Measurements from ENCODE around the gene ATP8B4.

ATP8B4 gene

GRCh38 chr15:49962044-49962602, 156.9 kb downstream of the ATP8B4 start:
- no peak overlapping the region for H3K4me3 ChIP-seq (ENCODE audit: low read length, poor library complexity, severe bottlenecking)
- H3K36me3 ChIP-seq (ENCODE audit: insufficient read depth, low read length): no peaks in the 10 kb centered on the region
- no peak overlapping the region for H3K9ac ChIP-seq (ENCODE audit: low read depth, low read length, poor library complexity, severe bottlenecking)
- no peaks in the 10 kb centered on the region for H3K9me2 ChIP-seq (replicated peaks; ENCODE audit: low read depth, low read length)
- H4K20me1 ChIP-seq (ENCODE audit: insufficient read depth, low read length, poor library complexity, severe bottlenecking): no peaks in the 10 kb centered on the region
- H3K27me3 ChIP-seq (ENCODE audit: insufficient read depth, low read length, poor library complexity, severe bottlenecking): no peaks in the 10 kb centered on the region
- H3K4me1 ChIP-seq (ENCODE audit: insufficient read depth, low read length, poor library complexity, severe bottlenecking): no peaks in the 10 kb centered on the region
- H3F3A ChIP-seq (ENCODE audit: low read depth): no peaks in the 10 kb centered on the region
- no peak overlapping the region for H3K4me2 ChIP-seq (ENCODE audit: low read depth, low read length, poor library complexity, severe bottlenecking)
- H2AFZ ChIP-seq (ENCODE audit: low read length): no peak overlapping the region
- TF ChIP-seq, protein P1, sequence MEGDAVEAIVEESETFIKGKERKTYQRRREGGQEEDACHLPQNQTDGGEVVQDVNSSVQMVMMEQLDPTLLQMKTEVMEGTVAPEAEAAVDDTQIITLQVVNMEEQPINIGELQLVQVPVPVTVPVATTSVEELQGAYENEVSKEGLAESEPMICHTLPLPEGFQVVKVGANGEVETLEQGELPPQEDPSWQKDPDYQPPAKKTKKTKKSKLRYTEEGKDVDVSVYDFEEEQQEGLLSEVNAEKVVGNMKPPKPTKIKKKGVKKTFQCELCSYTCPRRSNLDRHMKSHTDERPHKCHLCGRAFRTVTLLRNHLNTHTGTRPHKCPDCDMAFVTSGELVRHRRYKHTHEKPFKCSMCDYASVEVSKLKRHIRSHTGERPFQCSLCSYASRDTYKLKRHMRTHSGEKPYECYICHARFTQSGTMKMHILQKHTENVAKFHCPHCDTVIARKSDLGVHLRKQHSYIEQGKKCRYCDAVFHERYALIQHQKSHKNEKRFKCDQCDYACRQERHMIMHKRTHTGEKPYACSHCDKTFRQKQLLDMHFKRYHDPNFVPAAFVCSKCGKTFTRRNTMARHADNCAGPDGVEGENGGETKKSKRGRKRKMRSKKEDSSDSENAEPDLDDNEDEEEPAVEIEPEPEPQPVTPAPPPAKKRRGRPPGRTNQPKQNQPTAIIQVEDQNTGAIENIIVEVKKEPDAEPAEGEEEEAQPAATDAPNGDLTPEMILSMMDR (conservative IDR thresholded peaks at IDR 0.05; ENCODE audit: low read length): no peak
- no peak for TF ChIP-seq EZH2phosphoT487 (IDR thresholded peaks at IDR 0.05; ENCODE audit: borderline replicate concordance)
- H3K9me3 ChIP-seq (ENCODE audit: insufficient read depth, low read depth, low read length): no peaks in the 10 kb centered on the region
- H3K79me2 ChIP-seq (ENCODE audit: insufficient read depth, low read length): no peaks in the 10 kb centered on the region

DNA sequence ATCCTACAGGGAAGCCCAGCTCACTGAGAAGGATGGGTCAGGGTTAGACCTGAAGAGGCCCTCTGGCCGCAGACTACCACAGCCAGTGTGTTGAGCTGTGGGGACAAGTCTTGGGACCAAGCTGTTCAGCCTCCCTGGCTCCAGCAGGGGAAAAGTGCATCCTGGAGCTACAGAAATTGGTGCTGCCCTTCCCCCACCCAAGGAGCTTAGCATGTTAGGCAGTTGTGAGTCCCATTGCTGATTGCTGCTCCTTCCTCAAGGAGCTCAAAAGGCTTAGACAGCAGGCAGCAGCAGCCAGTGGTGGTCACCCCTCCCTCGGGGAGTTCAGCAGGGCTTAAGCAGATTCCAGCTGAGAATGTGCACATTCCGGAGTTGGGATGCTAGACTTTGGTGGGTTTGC, 165.6 kb downstream of the ATP8B4 start:
- H3K9ac ChIP-seq (ENCODE audit: low read depth, low read length, poor library complexity, severe bottlenecking): no peak overlapping the region
- H3K4me2 ChIP-seq (ENCODE audit: low read depth, low read length, poor library complexity, severe bottlenecking): no peak overlapping the region
- no peaks in the 10 kb centered on the region for H3K4me1 ChIP-seq (ENCODE audit: insufficient read depth, low read length, poor library complexity, severe bottlenecking)
- no peak overlapping the region for H2AFZ ChIP-seq (ENCODE audit: low read length)
- H3F3A ChIP-seq (ENCODE audit: low read depth): no peaks in the 10 kb centered on the region
- no peaks in the 10 kb centered on the region for H3K79me2 ChIP-seq (ENCODE audit: insufficient read depth, low read length)
- no peaks in the 10 kb centered on the region for H3K9me2 ChIP-seq (replicated peaks; ENCODE audit: low read depth, low read length)
- no peaks in the 10 kb centered on the region for H3K27me3 ChIP-seq (ENCODE audit: insufficient read depth, low read length, poor library complexity, severe bottlenecking)
- no peaks in the 10 kb centered on the region for H3K36me3 ChIP-seq (ENCODE audit: insufficient read depth, low read length)
- H4K20me1 ChIP-seq (ENCODE audit: insufficient read depth, low read length, poor library complexity, severe bottlenecking): no peaks in the 10 kb centered on the region
- H3K9me3 ChIP-seq (ENCODE audit: insufficient read depth, low read depth, low read length): no peaks in the 10 kb centered on the region
- no peak overlapping the region for H3K4me3 ChIP-seq (ENCODE audit: low read length, poor library complexity, severe bottlenecking)
- TF ChIP-seq, protein P1 (conservative IDR thresholded peaks at IDR 0.05; ENCODE audit: low read length): no peak
- no peak for TF ChIP-seq EZH2phosphoT487 (IDR thresholded peaks at IDR 0.05; ENCODE audit: borderline replicate concordance)

DNA sequence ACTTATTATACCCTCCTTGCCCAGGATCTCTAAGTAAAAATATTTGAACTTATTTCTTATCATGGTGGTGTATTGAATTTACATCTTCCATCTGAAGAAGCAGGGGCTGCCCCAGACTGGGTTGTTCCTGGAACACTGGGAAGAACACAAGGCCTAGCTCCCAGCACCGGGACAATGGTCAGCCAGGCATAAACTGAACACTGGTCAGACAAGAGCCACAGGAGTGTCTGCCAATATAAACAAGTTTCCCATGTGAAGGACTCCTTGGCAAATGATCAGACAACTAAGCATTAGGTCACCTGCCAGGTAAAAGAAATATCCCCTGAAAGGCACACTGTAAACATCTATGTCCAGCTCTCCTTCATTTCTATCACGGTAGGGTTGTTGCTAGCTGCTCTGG, 172.4 kb downstream of the ATP8B4 start:
- no peak overlapping the region for H2AFZ ChIP-seq (ENCODE audit: low read length)
- no peaks in the 10 kb centered on the region for H3K4me1 ChIP-seq (ENCODE audit: insufficient read depth, low read length, poor library complexity, severe bottlenecking)
- H3K9me2 ChIP-seq (replicated peaks; ENCODE audit: low read depth, low read length): no peaks in the 10 kb centered on the region
- H4K20me1 ChIP-seq (ENCODE audit: insufficient read depth, low read length, poor library complexity, severe bottlenecking): no peaks in the 10 kb centered on the region
- H3K9me3 ChIP-seq (ENCODE audit: insufficient read depth, low read depth, low read length): peaks cover 3% of the 10 kb centered on the region; the same call in 1 of the 2 replicates
- no peak overlapping the region for H3K9ac ChIP-seq (ENCODE audit: low read depth, low read length, poor library complexity, severe bottlenecking)
- H3F3A ChIP-seq (ENCODE audit: low read depth): no peaks in the 10 kb centered on the region
- H3K4me2 ChIP-seq (ENCODE audit: low read depth, low read length, poor library complexity, severe bottlenecking): no peak overlapping the region
- H3K36me3 ChIP-seq (ENCODE audit: insufficient read depth, low read length): no peaks in the 10 kb centered on the region
- H3K79me2 ChIP-seq (ENCODE audit: insufficient read depth, low read length): no peaks in the 10 kb centered on the region
- TF ChIP-seq, protein P1 (conservative IDR thresholded peaks at IDR 0.05; ENCODE audit: low read length): no peak
- TF ChIP-seq EZH2phosphoT487 (IDR thresholded peaks at IDR 0.05; ENCODE audit: borderline replicate concordance): no peak
- no peaks in the 10 kb centered on the region for H3K27me3 ChIP-seq (ENCODE audit: insufficient read depth, low read length, poor library complexity, severe bottlenecking)
- no peak overlapping the region for H3K4me3 ChIP-seq (ENCODE audit: low read length, poor library complexity, severe bottlenecking)

All from Loucy (cell line).